ENCODE measurements around the gene MARCHF3.

GRCh38 chr5:126884269-126884819 lies 146.0 kb downstream of the MARCHF3 start:
- no peak for TF ChIP-seq FOXK2 (IDR thresholded peaks at IDR 0.05)
- TF ChIP-seq SP1 (IDR thresholded peaks at IDR 0.05), result no peak
- TF ChIP-seq NFRKB (IDR thresholded peaks at IDR 0.05), result no peak
- no peak for TF ChIP-seq SUZ12 (IDR thresholded peaks at IDR 0.05)
- no peak for TF ChIP-seq ZNF384 (IDR thresholded peaks at IDR 0.05)
- no peak for TF ChIP-seq FOXM1 (IDR thresholded peaks at IDR 0.05; ENCODE audit: borderline replicate concordance)
